Smooth muscle cell (in vitro differentiated cells): ENCODE results near the gene EPHA5. TPM values are rescaled to one million over a fixed set of nuclear protein-coding genes. Genes with fewer than 3 reads are reported as not detected.
"Not testable (repeated sequence)": the region's sequence is repeated elsewhere in the genome, so short reads cannot be mapped to it uniquely, and the experiment has no call there.

Source experiments
- DNase-seq: peaks from one replicate; lab custom pipeline; 2025; ENCODE audit not compliant: unreplicated experiment; lab: John Stamatoyannopoulos, UW
- H2AFZ ChIP-seq: fragments of 200-600 bp; sonication (generic); 2 replicates; pipeline ENCODE4 v1.6.0; 2016; ENCODE audit warnings: antibody characterized with exemption, low read depth, mild to moderate bottlenecking
- H3F3A ChIP-seq: fragments of 200-600 bp; sonication (generic); 2 replicates; pipeline ENCODE4 v1.6.0; 2017; ENCODE audit warnings: antibody characterized with exemption, low read depth
- H3K27ac ChIP-seq: fragments of 200-600 bp; sonication (generic); 2 replicates; pipeline ENCODE4 v1.5.1; 2016; ENCODE audit warnings: low read depth, mild to moderate bottlenecking
- H3K27me3 ChIP-seq: fragments of 200-600 bp; sonication (generic); 2 replicates; pipeline ENCODE4 v1.6.1; 2016; ENCODE audit warnings: low read depth, mild to moderate bottlenecking
- H3K36me3 ChIP-seq: fragments of 200-600 bp; sonication (generic); 2 replicates; pipeline ENCODE4 v1.5.1; 2016; ENCODE audit warnings: low read depth
- H3K4me1 ChIP-seq: fragments of 200-600 bp; sonication (generic); 2 replicates; pipeline ENCODE4 v1.5.1; 2016; ENCODE audit warnings: low read depth
- H3K4me2 ChIP-seq: fragments of 200-600 bp; sonication (generic); 2 replicates; pipeline ENCODE4 v1.6.0; 2016; ENCODE audit warnings: mild to moderate bottlenecking
- H3K4me3 ChIP-seq: fragments of 200-600 bp; sonication (generic); 2 replicates; pipeline ENCODE4 v1.5.1; 2016; ENCODE audit warnings: mild to moderate bottlenecking
- H3K79me2 ChIP-seq: fragments of 200-600 bp; sonication (generic); 2 replicates; pipeline ENCODE4 v1.6.0; 2016; ENCODE audit warnings: low read depth, mild to moderate bottlenecking
- H3K9ac ChIP-seq: fragments of 200-600 bp; sonication (generic); 2 replicates; pipeline ENCODE4 v1.6.0; 2016; ENCODE audit warnings: low read depth
- H3K9me3 ChIP-seq: fragments of 200-600 bp; sonication (generic); replicated peaks from 2 replicates; pipeline ENCODE4 v1.5.1; 2016; ENCODE audit warnings: low read depth
- H4K20me1 ChIP-seq: fragments of 200-600 bp; sonication (generic); 2 replicates; pipeline ENCODE4 v1.6.0; 2016; ENCODE audit warnings: low read depth
- CTCF ChIP-seq: fragments of 200-600 bp; sonication (generic); IDR thresholded peaks from 2 replicates; pipeline ENCODE4 v1.5.1; 2017; ENCODE audit warnings: borderline replicate concordance, mild to moderate bottlenecking, antibody characterized with exemption; ENCODE audit not compliant: insufficient read depth, poor library complexity, severe bottlenecking
- WGBS: methylation state at CpG from one replicate; pipeline ENCODE4 v1.1.7; 2016; ENCODE audit warnings: low lambda C conversion rate; 5-methylcytosine and 5-hydroxymethylcytosine counted together
- polyA plus RNA-seq: library from polyadenylated mRNA; unstranded; fragments of >200 nt; fragmentation: Nextera tagmentation; extraction: Ambion mirVana; gene quantifications from 2 replicates; pipeline ENCODE4 v1.2.1, GENCODE V29; 2016
- total RNA-seq: library from RNA; depleted of rRNA; stranded (reverse); fragments of >200 nt; gene quantifications from 2 replicates; pipeline ENCODE4 v1.2.3, GENCODE V29; 2014

The EPHA5 gene
- total and polyA plus RNA-seq, 2 experiments from 2014 or later: 0.04 TPM; not detected in 1

- no peaks in the 10 kb centered on the region for H3K4me1 ChIP-seq
- no peaks in the 10 kb centered on the region for H3K36me3 ChIP-seq
Measured at GRCh38 chr4:65316534-65316933, 353.8 kb downstream of the EPHA5 start.

GRCh38 chr4:65311120-65311519 is 359.2 kb downstream of the EPHA5 start:
- WGBS: 94% methylated on average over 3 of the region's 3 CpGs
- no peaks in the 10 kb centered on the region for H3K9me3 ChIP-seq
- no peaks in the 10 kb centered on the region for H4K20me1 ChIP-seq
- no peaks in the 10 kb centered on the region for H3K27me3 ChIP-seq
- no peak overlapping the region for H2AFZ ChIP-seq
- H3K36me3 ChIP-seq: no peaks in the 10 kb centered on the region
- no peak for TF ChIP-seq CTCF
- no peak for DNase-seq
- no peak overlapping the region for H3K27ac ChIP-seq
- no peak overlapping the region for H3K4me3 ChIP-seq
- no peak overlapping the region for H3K9ac ChIP-seq
- H3F3A ChIP-seq: no peaks in the 10 kb centered on the region
- H3K79me2 ChIP-seq: no peaks in the 10 kb centered on the region
- no peaks in the 10 kb centered on the region for H3K4me1 ChIP-seq
- no peak overlapping the region for H3K4me2 ChIP-seq

More at GRCh38 chr4:65316534-65316933, 353.8 kb downstream of the EPHA5 start:
- Histone ChIP-seq H3K9me3 (no peaks in the 10 kb centered on the region), H3K27me3 (no peaks in the 10 kb centered on the region), H3K4me2 (no peak overlapping the region), H3K9ac (no peak overlapping the region), H3K79me2 (no peaks in the 10 kb centered on the region), H3K4me3 (no peak overlapping the region), H2AFZ (no peak overlapping the region), H3F3A (no peaks in the 10 kb centered on the region), H3K27ac (no peak overlapping the region), H4K20me1 (no peaks in the 10 kb centered on the region)
- no peak for TF ChIP-seq CTCF
- DNase-seq: no peak
- 82% methylated on average over 4 of the region's 4 CpGs for WGBS

GRCh38 chr4:65310586-65310985 is 359.7 kb downstream of the EPHA5 start:
- Histone ChIP-seq H3K27me3 (no peaks in the 10 kb centered on the region), H3K79me2 (no peaks in the 10 kb centered on the region), H3F3A (no peaks in the 10 kb centered on the region), H3K9me3 (no peaks in the 10 kb centered on the region), H3K4me2 (no peak overlapping the region), H3K9ac (no peak overlapping the region), H3K27ac (no peak overlapping the region), H2AFZ (no peak overlapping the region), H3K36me3 (no peaks in the 10 kb centered on the region), H3K4me1 (no peaks in the 10 kb centered on the region), H4K20me1 (no peaks in the 10 kb centered on the region), H3K4me3 (no peak overlapping the region)
- no peak for DNase-seq
- 90% methylated on average over 1 of the region's 1 CpG for WGBS
- no peak for TF ChIP-seq CTCF

GRCh38 chr4:65308626-65309025 is 361.7 kb downstream of the EPHA5 start:
- H3K27me3 ChIP-seq, H3K9ac ChIP-seq, H4K20me1 ChIP-seq, H3K4me1 ChIP-seq, DNase-seq, H3K79me2 ChIP-seq, H3K36me3 ChIP-seq, H3F3A ChIP-seq, H3K4me2 ChIP-seq, H3K4me3 ChIP-seq, H3K9me3 ChIP-seq, H3K27ac ChIP-seq, H2AFZ ChIP-seq: not testable (repeated sequence)
- 96% methylated on average over 8 of the region's 8 CpGs for WGBS
